AG10803 (cell line): Measurements from ENCODE around the gene ANKRD33.

Experiments
- DNase-seq: peaks from one replicate; pipeline ENCODE4 v3.0.0; 2010; ENCODE audit warnings: low read depth
- H3K4me3 ChIP-seq: 2 replicates; pipeline ENCODE4 v1.5.1; 2011; ENCODE audit warnings: mild to moderate bottlenecking, low read length, control low read depth
- TF ChIP-seq, protein P1 (sequence below): conservative IDR thresholded peaks from 2 replicates; pipeline ENCODE4 v1.5.1; 2011; ENCODE audit warnings: mild to moderate bottlenecking, low read length, control low read depth, inconsistent platforms

ANKRD33 gene

DNA sequence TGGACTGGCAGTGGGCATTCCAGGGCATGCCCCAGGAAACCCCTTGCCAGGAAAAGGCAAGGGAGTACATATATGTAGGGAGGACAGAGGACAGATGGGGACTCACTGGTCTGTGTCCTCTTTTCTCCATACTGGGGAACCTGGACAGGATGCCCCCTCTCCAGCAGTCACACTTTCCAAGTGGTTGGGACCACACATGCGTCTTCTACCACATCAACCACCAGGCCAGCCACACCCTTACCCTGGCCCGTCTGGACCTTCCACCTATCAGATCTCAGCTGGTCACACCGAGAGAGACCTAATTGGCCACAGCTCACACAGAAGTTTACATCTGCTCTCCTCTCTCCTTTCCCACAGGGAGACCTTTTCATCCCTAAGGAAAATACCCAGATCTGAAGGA lies 8.3 kb downstream of the ANKRD33 start:
- DNase-seq = no peak
- TF ChIP-seq, protein P1, sequence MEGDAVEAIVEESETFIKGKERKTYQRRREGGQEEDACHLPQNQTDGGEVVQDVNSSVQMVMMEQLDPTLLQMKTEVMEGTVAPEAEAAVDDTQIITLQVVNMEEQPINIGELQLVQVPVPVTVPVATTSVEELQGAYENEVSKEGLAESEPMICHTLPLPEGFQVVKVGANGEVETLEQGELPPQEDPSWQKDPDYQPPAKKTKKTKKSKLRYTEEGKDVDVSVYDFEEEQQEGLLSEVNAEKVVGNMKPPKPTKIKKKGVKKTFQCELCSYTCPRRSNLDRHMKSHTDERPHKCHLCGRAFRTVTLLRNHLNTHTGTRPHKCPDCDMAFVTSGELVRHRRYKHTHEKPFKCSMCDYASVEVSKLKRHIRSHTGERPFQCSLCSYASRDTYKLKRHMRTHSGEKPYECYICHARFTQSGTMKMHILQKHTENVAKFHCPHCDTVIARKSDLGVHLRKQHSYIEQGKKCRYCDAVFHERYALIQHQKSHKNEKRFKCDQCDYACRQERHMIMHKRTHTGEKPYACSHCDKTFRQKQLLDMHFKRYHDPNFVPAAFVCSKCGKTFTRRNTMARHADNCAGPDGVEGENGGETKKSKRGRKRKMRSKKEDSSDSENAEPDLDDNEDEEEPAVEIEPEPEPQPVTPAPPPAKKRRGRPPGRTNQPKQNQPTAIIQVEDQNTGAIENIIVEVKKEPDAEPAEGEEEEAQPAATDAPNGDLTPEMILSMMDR = no peak
- H3K4me3 ChIP-seq = no peak overlapping the region

DNA sequence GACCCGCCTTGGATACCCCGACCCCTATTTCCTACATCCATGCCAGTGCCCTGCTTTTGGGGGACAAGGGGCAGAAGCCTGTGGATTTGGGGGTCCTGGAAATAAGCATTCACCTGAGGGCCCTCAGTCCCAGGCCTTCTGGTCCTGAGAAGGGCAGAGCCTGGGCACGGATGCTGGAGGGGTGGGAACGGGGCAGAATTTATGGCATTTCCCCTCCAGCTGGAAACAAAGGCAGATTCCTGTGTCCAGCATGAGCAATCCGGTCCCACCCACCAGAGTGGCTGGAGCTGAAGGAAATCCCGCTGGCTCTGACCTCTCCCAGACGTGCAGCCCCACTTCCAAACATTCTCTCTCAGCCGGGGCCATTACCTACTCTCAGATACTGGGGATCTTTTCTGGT lies 9.3 kb downstream of the ANKRD33 start:
- H3K4me3 ChIP-seq = no peak overlapping the region
- TF ChIP-seq, protein P1 = no peak
- peak; percentile 50 for DNase-seq

DNA sequence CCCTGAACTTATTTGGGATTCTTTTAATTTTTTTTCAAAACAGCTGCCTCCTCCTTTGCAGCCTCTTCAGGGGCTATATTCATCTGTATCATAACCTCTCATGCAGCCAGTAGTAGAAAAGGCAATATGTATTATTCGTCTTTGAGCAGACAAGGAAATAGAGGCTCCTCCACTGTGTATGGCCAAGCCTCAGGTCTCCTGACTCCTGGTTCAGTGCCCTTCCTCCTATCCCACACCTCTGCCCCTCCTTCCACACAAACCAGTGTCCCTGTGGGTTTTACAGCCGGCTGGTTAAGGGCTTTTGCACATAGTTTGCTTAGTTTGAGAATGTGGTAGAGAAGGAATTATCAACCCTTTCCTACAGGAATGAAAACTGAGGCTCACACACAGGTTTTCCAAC lies 10.6 kb downstream of the ANKRD33 start:
- no peak overlapping the region for H3K4me3 ChIP-seq
- DNase-seq = no peak
- TF ChIP-seq, protein P1 = no peak

DNA sequence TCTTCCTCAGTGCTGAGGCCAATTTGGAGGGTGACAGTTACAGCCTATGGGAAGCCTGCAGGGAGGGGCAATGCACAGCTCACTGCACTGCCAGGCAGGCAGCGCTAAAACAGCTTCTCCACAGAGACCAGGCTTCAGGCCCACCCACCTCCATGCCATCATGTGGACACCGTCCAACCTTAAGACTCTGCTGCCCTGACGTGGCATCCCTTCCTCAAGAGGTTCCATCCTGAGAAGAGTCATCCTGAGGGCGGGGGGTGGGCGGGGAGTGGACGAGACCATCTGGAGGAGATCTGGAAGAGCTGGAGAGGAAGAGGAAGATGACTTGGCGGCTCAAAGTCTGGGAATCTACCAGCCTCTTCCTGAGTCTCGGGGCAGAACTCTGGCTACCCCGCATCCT lies 11.0 kb downstream of the ANKRD33 start:
- peak; percentile 83 for DNase-seq
- TF ChIP-seq, protein P1 = no peak
- no peak overlapping the region for H3K4me3 ChIP-seq

DNA sequence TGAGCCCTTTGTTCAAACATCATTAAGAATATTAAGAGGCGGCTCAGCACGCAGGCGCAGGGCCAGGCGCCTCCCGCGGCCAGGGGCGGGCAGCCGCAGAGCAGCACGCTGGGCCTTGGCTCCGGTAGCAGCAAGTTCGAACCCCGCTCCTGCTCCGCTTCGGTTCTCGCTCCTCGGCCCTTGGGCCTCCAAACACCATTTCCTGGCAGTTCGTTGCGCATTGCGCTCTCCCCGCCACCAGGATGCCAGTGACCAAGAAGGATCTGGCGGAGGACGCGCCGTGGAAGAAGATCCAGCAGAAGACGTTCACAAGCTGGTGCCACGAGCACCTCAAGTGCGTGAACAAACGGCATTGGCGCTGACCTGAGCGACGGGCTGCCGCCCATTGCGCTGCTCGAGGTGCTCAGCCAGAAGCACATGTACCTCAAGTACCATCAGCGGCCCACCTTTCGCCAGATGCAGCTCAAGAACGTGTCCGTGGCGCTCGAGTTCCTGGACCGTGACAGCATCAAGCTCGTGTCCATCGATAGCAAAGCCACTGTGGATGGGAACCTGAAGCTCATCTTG lies 12.5 kb downstream of the ANKRD33 start:
- TF ChIP-seq, protein P1 = no peak
- DNase-seq = no peak
- H3K4me3 ChIP-seq = no peak overlapping the region

DNA sequence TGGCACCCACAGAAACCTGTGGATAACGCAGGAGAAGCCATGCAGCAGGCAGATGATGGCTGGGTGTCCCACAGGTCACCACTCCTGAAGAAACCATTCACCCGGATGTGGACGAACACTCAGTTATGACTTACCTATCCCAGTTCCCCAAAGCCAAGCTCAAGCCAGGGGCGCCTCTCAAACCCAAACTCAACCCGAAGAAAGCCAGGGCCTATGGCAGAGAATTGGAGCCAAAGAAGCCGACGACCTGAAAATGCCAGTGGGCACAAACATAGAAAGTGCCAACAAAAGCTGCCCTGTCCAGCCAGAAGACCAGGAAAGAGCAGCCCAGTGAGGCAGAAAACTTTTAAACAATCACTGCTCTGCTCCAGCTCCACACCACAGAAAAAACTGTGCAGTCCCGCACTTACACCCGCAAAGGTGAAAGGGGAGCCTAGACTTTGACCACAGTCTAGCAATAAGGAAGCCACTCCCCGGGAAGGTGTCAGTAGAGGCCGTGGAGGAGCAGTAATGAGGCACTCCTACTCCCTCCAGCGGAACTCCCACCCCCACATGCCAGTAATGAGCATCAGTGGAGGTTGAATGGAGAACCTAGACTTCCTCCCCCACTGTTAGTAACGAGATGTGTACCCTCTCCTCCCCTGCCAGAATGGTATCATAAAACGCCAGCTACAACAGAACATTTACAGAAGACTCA lies 13.4 kb downstream of the ANKRD33 start:
- no peak for DNase-seq
- H3K4me3 ChIP-seq = no peak overlapping the region
- TF ChIP-seq, protein P1 = no peak

DNA sequence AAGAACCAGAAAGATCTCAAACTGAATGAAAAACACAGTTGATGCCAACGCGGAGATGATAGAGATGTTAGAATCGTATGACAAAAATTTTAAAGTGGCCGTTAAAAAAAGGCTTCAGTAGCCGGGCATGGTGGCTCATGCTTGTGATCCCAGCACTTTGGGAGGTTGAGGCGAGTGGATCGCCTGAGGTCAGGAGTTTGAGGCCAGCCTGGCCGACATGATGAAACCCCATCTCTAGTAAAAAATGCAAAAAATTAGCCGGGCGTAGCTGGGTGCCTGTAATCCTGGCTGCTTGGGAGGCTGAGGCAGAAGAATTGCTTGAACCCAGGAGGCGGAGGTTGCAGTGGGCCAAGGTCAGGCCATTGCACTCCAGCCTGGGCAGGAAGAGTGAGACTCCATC lies 14.0 kb downstream of the ANKRD33 start:
- no peak for DNase-seq
- H3K4me3 ChIP-seq = no peak overlapping the region
- TF ChIP-seq, protein P1 = no peak
